Frontal cortex (tissue), 4 donors: Measurements from ENCODE around the gene PGA5. TPM values are rescaled to one million over a fixed set of nuclear protein-coding genes. Genes with fewer than 3 reads are reported as not detected.
"Not testable (repeated sequence)": the region's sequence is repeated elsewhere in the genome, so short reads cannot be mapped to it uniquely, and the experiment has no call there.

Experiments
- DNase-seq, 2 donors: peaks; one replicate each; pipeline ENCODE4 v3.0.0; 2012; ENCODE audit warnings: low spot score in 2 of 2
- FAIRE-seq: peaks from 2 replicates; lab custom pipeline; 2012; peaks lifted over from hg19 to GRCh38; lab: Jason Lieb, UNC
- total RNA-seq: library from RNA; depleted of rRNA; stranded (reverse); fragments of >200 nt; gene quantifications from one replicate; pipeline ENCODE4 v1.2.3, GENCODE V29; 2014
- donor health status: control.
- donor health status: control.
- donor health status: control.

The PGA5 gene
- 0.82 TPM for total RNA-seq

- not testable (repeated sequence) for DNase-seq, FAIRE-seq
Measured at GRCh38 chr11:61240875-61241274, at the start of gene PGA5. Gene PGA5, plus strand, starts transcription at chr11:61241175. Its CDS starts 52 bp downstream, at chr11:61241227.

- no peak for DNase-seq
- no peak for FAIRE-seq
Measured at GRCh38 chr11:61193596-61193995, 47.4 kb upstream of the PGA5 start.

GRCh38 chr11:61194169-61194671 is 46.8 kb upstream of the PGA5 start:
- DNase-seq (no peak), FAIRE-seq (no peak)

GRCh38 chr11:61194981-61195695 is 45.8 kb upstream of the PGA5 start:
- no peak for DNase-seq
- no peak for FAIRE-seq

GRCh38 chr11:61195719-61196118 is 45.3 kb upstream of the PGA5 start:
- no peak for FAIRE-seq
- DNase-seq: no peak

GRCh38 chr11:61198361-61198760 is 42.6 kb upstream of the PGA5 start:
- no peak for FAIRE-seq
- DNase-seq: no peak

- no peak for FAIRE-seq
- no peak for DNase-seq
Measured at GRCh38 chr11:61198948-61199523, 41.9 kb upstream of the PGA5 start.

GRCh38 chr11:61201476-61201875 is 39.5 kb upstream of the PGA5 start:
- FAIRE-seq: no peak
- no peak for DNase-seq

GRCh38 chr11:61202950-61203746 is 37.8 kb upstream of the PGA5 start, which contains the start of gene PGA3:
Gene PGA3, plus strand, starts transcription at chr11:61203515. Its CDS starts 50 bp downstream, at chr11:61203565.
- not testable (repeated sequence) for DNase-seq, FAIRE-seq

- DNase-seq, FAIRE-seq: not testable (repeated sequence)
Measured at GRCh38 chr11:61203873-61204272, 37.1 kb upstream of the PGA5 start.

GRCh38 chr11:61204502-61205059 is 36.4 kb upstream of the PGA5 start:
- DNase-seq, FAIRE-seq: not testable (repeated sequence)

GRCh38 chr11:61207636-61208310 is 33.2 kb upstream of the PGA5 start:
- FAIRE-seq, DNase-seq: not testable (repeated sequence)

GRCh38 chr11:61210629-61211028 is 30.3 kb upstream of the PGA5 start:
- not testable (repeated sequence) for DNase-seq, FAIRE-seq

GRCh38 chr11:61211327-61211952 is 29.5 kb upstream of the PGA5 start:
- not testable (repeated sequence) for FAIRE-seq, DNase-seq

GRCh38 chr11:61212202-61212601 is 28.8 kb upstream of the PGA5 start:
- DNase-seq, FAIRE-seq: not testable (repeated sequence)

- FAIRE-seq: not testable (repeated sequence)
Measured at GRCh38 chr11:61213711-61214324, 27.2 kb upstream of the PGA5 start.

GRCh38 chr11:61218306-61218705 is 22.7 kb upstream of the PGA5 start:
- FAIRE-seq, DNase-seq: not testable (repeated sequence)

More at GRCh38 chr11:61213711-61214324, 27.2 kb upstream of the PGA5 start:
- DNase-seq: not testable (repeated sequence)

- not testable (repeated sequence) for FAIRE-seq, DNase-seq
Measured at GRCh38 chr11:61219016-61219415, 22.0 kb upstream of the PGA5 start.
